HG03097 (cell line): ENCODE results near the gene FNDC3A.

Source experiments
- ATAC-seq: cut with Tn5 transposase; IDR thresholded peaks from one replicate; pipeline ENCODE4 v1.9.1; 2021; ENCODE audit not compliant: unreplicated experiment, low FRiP score

Gene FNDC3A

GRCh38 chr13:48975856-48976575 is at the start of gene FNDC3A:
Gene FNDC3A (plus strand): TSS chr13:48975912. CDS start chr13:49006191, 30,279 bp downstream.
- ATAC-seq = peak; percentile 54

GRCh38 chr13:48928757-48929430 is 46.8 kb upstream of the FNDC3A start:
- no peak for ATAC-seq

- ATAC-seq = no peak
Measured at GRCh38 chr13:48930918-48931317, 44.8 kb upstream of the FNDC3A start.

GRCh38 chr13:48938308-48938943 is 37.3 kb upstream of the FNDC3A start:
- no peak for ATAC-seq

- no peak for ATAC-seq
Measured at GRCh38 chr13:48939728-48940127, 36.0 kb upstream of the FNDC3A start.

GRCh38 chr13:48942131-48942530 is 33.6 kb upstream of the FNDC3A start:
- ATAC-seq = no peak

- ATAC-seq = no peak
Measured at GRCh38 chr13:48944221-48944620, 31.5 kb upstream of the FNDC3A start.

- ATAC-seq = no peak
Measured at GRCh38 chr13:48945626-48946025, 30.1 kb upstream of the FNDC3A start.

GRCh38 chr13:48946163-48946562 is 29.5 kb upstream of the FNDC3A start:
- no peak for ATAC-seq

- no peak for ATAC-seq
Measured at GRCh38 chr13:48949566-48950500, 25.9 kb upstream of the FNDC3A start.

- no peak for ATAC-seq
Measured at GRCh38 chr13:48950501-48950875, 25.2 kb upstream of the FNDC3A start.

- ATAC-seq = no peak
Measured at GRCh38 chr13:48954081-48954480, 21.6 kb upstream of the FNDC3A start.

GRCh38 chr13:48955536-48955935 is 20.2 kb upstream of the FNDC3A start:
- ATAC-seq = no peak

GRCh38 chr13:48961379-48961778 is 14.3 kb upstream of the FNDC3A start:
- no peak for ATAC-seq

- no peak for ATAC-seq
Measured at GRCh38 chr13:48962281-48962680, 13.4 kb upstream of the FNDC3A start.

GRCh38 chr13:48965736-48966135 is 10.0 kb upstream of the FNDC3A start:
- no peak for ATAC-seq

GRCh38 chr13:48969685-48970084 is 6.0 kb upstream of the FNDC3A start:
- no peak for ATAC-seq

GRCh38 chr13:48973845-48974431 is 1.8 kb upstream of the FNDC3A start:
- ATAC-seq = no peak

GRCh38 chr13:48975101-48975855 is 434 bp upstream of the FNDC3A start:
- peak; percentile 24 for ATAC-seq
